T-helper 2 cell treated with Interferon-gamma antibody and Interleukin-4, amounts not matched to agents 5 μg/mL and 100 μg/mL, for 36 hours (primary cell): ENCODE data around the gene HSPA12A.

Source experiments
- DNase-seq: peaks from one replicate; pipeline ENCODE4 v3.0.0; 2021; ENCODE audit warnings: low spot score
- H3K27ac Mint-ChIP-seq: one replicate; pipeline ENCODE4 v1.8.0; 2021; ENCODE audit warnings: mild to moderate bottlenecking, mixed read lengths
- H3K27me3 Mint-ChIP-seq: one replicate; pipeline ENCODE4 v1.8.0; 2021; ENCODE audit warnings: low read depth, mixed read lengths
- H3K36me3 Mint-ChIP-seq: one replicate; pipeline ENCODE4 v1.8.0; 2021; ENCODE audit warnings: low read depth, mixed read lengths
- H3K4me1 Mint-ChIP-seq: one replicate; pipeline ENCODE4 v1.8.0; 2021; ENCODE audit warnings: low read depth, mixed read lengths
- H3K4me3 Mint-ChIP-seq: one replicate; pipeline ENCODE4 v1.8.0; 2022; ENCODE audit warnings: mild to moderate bottlenecking, moderate library complexity, mixed read lengths
- H3K9me3 Mint-ChIP-seq: one replicate; pipeline ENCODE4 v1.8.0; 2021; ENCODE audit warnings: mixed read lengths

The HSPA12A gene

GRCh38 chr10:116742367-116743265 is at the start of gene HSPA12A:
Gene HSPA12A, minus strand, starts transcription at chr10:116742566. Its CDS starts 97 bp downstream, at chr10:116742469.
- peaks cover 2% of the 10 kb centered on the region for H3K4me1 Mint-ChIP-seq
- no peaks in the 10 kb centered on the region for H3K36me3 Mint-ChIP-seq
- DNase-seq = peak; percentile 58
- no peak within 1 kb of the TSS for H3K27ac Mint-ChIP-seq
- H3K27me3 Mint-ChIP-seq = peaks cover 54% of the 10 kb centered on the region
- peak within 1 kb of the TSS; percentile 65 for H3K4me3 Mint-ChIP-seq
- H3K9me3 Mint-ChIP-seq = no peaks in the 10 kb centered on the region

DNA sequence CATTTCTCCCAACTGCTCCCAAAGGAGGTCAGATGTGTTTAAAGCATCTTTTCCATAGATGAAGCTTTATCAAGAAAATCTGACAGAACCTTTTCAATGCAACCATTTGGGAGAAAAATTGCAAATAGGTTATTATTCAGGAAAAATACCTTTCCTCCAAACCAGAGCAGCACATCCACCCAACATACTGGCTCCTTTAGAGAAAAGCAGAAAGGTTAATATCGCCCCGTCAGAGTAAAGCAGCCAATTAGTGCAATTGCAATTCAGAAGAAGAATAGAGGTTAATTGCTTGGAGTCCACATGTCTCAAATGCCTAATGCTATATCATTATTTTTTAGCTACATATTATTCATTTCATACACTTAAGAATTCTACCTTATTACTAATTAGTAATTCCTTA is 48.9 kb upstream of the HSPA12A start:
- Mint-ChIP-seq H3K27ac (no peak overlapping the region), H3K27me3 (no peaks in the 10 kb centered on the region), H3K36me3 (no peaks in the 10 kb centered on the region), H3K4me3 (no peak overlapping the region), H3K9me3 (no peaks in the 10 kb centered on the region), H3K4me1 (peaks cover 13% of the 10 kb centered on the region)
- DNase-seq = no peak

DNA sequence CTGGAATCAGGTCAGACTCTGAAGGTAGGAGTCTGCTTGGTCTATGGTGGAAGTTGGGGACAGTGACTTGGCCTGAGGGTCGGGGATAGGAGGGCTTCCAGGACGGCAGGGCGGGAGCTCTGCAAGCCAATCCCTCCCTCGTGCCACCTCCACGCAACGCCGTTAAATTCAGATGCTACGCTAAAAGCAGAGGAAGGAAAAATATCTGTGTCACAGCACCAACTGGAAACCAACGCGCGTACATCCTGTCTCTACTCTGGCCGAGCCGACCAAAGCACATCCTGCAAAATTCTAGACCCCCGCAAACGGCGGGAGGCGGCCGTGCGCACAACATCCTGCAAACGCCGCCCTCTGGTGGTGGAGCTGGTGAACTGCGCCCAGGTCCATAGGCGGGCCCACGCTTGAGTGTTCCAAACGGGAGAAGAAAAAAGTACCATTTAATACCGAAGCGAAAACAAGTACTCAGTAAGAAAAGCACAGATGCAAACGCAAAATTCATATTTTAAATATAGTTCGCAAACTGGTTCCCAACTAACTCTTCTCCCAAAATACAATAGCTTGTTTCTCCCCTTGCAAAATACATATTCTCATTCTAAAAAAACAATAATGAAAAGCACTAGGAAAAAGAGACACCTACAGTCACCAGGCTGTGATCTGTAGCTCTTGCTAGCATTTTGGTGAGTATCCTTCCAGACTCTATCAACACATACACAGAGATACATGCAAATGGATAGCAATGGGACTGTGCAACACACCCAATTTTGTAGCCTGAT is 45.7 kb upstream of the HSPA12A start:
- Mint-ChIP-seq H3K4me1 (peaks cover 13% of the 10 kb centered on the region), H3K27ac (peak overlapping the region; percentile 70), H3K4me3 (peak overlapping the region; percentile 55), H3K27me3 (no peaks in the 10 kb centered on the region), H3K36me3 (no peaks in the 10 kb centered on the region), H3K9me3 (no peaks in the 10 kb centered on the region)
- peak; percentile 70 for DNase-seq

DNA sequence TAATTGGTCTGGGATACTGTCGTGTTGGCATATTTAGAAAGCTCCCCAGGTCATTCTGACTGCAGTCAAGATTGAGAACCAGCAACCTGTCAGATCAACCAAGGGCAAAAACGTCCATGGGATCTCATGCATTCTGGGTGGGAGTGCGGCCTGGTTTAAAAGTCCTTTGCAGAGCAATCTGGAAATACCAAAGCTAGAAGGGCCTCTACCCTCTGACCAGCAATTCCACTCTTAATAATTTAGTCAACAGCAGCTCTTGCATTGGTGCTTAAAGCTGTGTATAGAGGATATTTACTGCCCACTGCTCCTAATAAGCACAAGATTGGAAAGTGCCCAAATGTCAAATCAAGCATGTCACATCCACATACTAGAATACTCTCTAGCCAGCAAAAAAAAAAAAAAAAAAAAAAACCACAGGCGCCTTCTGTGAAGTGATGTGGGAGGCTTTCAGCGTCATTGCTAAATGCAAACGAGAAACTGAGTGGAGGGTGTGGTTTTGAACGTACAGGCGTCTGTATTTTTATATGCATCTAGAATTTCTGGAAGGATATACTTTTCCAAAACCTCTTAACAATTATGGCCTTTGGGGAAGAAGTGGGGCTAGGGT is 44.8 kb upstream of the HSPA12A start:
- Mint-ChIP-seq H3K36me3 (no peaks in the 10 kb centered on the region), H3K9me3 (no peaks in the 10 kb centered on the region), H3K4me3 (peak overlapping the region; percentile 55), H3K27ac (peak overlapping the region; percentile 70), H3K4me1 (peaks cover 13% of the 10 kb centered on the region), H3K27me3 (no peaks in the 10 kb centered on the region)
- no peak for DNase-seq

DNA sequence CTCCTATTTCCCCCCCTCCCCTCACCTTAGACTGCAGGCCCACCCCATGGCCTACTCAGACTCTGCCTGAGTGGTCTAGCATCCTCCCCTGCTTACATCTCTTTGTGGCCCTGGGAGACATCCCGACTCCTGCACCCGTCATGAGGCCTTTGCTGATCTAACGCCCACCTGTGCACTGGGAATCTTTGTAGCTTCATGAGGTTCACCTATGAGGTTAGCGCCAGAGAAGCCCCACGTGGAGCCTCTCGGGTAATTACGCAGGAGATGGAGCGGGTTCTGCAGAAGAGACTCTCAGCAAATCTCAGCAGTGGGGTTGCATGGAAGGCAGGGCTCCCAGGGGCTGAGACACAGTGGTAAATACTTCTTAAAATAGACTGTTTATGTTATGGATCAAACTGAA is 43.5 kb upstream of the HSPA12A start:
- Mint-ChIP-seq H3K4me1 (peaks cover 13% of the 10 kb centered on the region), H3K36me3 (no peaks in the 10 kb centered on the region), H3K4me3 (no peak overlapping the region), H3K9me3 (no peaks in the 10 kb centered on the region), H3K27me3 (no peaks in the 10 kb centered on the region), H3K27ac (no peak overlapping the region)
- DNase-seq = no peak

- Mint-ChIP-seq H3K4me3 (no peak overlapping the region), H3K36me3 (no peaks in the 10 kb centered on the region), H3K9me3 (no peaks in the 10 kb centered on the region), H3K4me1 (peaks cover 13% of the 10 kb centered on the region), H3K27ac (peak overlapping the region; percentile 15), H3K27me3 (no peaks in the 10 kb centered on the region)
- no peak for DNase-seq
Measured at GRCh38 chr10:116785282-116785681, 42.9 kb upstream of the HSPA12A start.

GRCh38 chr10:116784651-116785050 is 42.3 kb upstream of the HSPA12A start:
- no peak overlapping the region for H3K4me3 Mint-ChIP-seq
- H3K9me3 Mint-ChIP-seq = no peaks in the 10 kb centered on the region
- no peak overlapping the region for H3K27ac Mint-ChIP-seq
- H3K27me3 Mint-ChIP-seq = no peaks in the 10 kb centered on the region
- H3K4me1 Mint-ChIP-seq = peaks cover 13% of the 10 kb centered on the region
- no peak for DNase-seq
- H3K36me3 Mint-ChIP-seq = no peaks in the 10 kb centered on the region

- no peak for DNase-seq
- H3K4me3 Mint-ChIP-seq = no peak overlapping the region
- H3K27ac Mint-ChIP-seq = no peak overlapping the region
- no peaks in the 10 kb centered on the region for H3K9me3 Mint-ChIP-seq
- no peaks in the 10 kb centered on the region for H3K36me3 Mint-ChIP-seq
- peaks cover 13% of the 10 kb centered on the region for H3K4me1 Mint-ChIP-seq
- H3K27me3 Mint-ChIP-seq = no peaks in the 10 kb centered on the region
Measured at GRCh38 chr10:116784035-116784434, 41.7 kb upstream of the HSPA12A start.

DNA sequence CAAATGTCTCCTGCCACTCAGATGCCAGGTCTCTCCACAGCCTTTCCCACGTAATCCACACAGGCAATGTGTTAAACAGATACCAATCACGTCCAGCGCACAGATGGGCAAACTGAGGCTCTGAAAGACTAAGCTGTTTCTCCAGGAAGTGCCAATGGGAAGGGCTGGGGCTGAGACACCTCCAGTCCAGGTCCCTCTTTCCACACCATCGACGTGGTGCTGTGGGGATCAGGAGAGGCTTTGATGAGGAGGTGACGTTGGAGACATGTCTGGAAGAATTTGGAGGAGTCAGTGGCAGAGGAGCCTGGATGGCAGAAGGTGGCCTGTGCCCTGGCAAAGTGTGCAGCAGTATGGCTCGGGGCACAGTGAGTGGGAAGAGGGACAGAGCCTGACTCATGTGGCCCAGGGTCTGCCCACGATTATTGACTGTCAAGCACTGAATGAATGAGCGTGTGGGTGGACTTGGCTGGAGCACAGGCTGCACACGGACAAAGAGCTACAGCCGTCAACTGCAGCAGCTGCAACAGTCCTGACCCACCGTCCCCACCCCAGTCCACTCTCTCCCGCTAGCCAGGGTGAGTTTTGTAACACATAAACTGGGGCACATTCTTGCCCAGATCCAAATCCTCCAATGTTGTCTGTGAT is 40.8 kb upstream of the HSPA12A start:
- Mint-ChIP-seq H3K27ac (no peak overlapping the region), H3K36me3 (no peaks in the 10 kb centered on the region), H3K4me1 (peaks cover 11% of the 10 kb centered on the region)

GRCh38 chr10:116781370-116781884 is 39.1 kb upstream of the HSPA12A start:
- H3K9me3 Mint-ChIP-seq = no peaks in the 10 kb centered on the region
- H3K27ac Mint-ChIP-seq = no peak overlapping the region
- H3K27me3 Mint-ChIP-seq = no peaks in the 10 kb centered on the region
- H3K4me1 Mint-ChIP-seq = no peaks in the 10 kb centered on the region
- no peak for DNase-seq
- H3K36me3 Mint-ChIP-seq = no peaks in the 10 kb centered on the region
- no peak overlapping the region for H3K4me3 Mint-ChIP-seq

More for the DNA sequence above, 40.8 kb upstream of the HSPA12A start:
- no peak overlapping the region for H3K4me3 Mint-ChIP-seq
- peak; percentile 14 for DNase-seq
- no peaks in the 10 kb centered on the region for H3K27me3 Mint-ChIP-seq
- no peaks in the 10 kb centered on the region for H3K9me3 Mint-ChIP-seq

- DNase-seq = no peak
- Mint-ChIP-seq H3K4me1 (no peaks in the 10 kb centered on the region), H3K4me3 (no peak overlapping the region), H3K9me3 (no peaks in the 10 kb centered on the region), H3K36me3 (no peaks in the 10 kb centered on the region), H3K27ac (no peak overlapping the region), H3K27me3 (no peaks in the 10 kb centered on the region)
Measured at GRCh38 chr10:116780691-116781205, 38.4 kb upstream of the HSPA12A start.

DNA sequence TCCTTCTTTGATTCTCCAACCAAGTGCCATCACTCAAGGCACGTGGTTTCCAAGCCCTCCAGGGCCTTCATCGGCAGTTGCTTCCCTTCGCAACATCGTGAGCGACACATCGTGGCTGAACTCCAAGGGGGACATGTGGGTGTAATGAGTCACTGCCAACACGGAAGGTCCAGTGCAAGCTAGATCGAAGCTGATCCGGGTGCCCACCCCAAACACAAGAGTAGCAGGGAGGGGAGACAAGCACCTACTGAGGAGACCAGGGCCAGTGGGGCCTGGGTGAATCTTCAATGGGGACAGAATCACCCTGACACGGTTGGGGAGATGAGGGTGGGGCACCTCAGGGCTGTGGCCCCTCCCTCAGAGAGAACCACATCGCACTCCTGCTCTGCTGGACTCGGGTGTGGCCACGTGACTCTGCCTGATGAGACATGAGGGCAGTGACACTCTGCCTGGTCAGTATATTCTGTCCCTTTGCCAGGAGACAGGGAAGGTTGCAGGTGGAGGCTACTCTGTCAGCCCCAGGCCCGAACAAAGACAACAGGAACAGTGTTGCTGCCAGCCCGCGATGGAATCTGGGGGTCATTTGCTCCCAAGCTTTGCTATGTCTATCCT is 36.8 kb upstream of the HSPA12A start:
- no peaks in the 10 kb centered on the region for H3K27me3 Mint-ChIP-seq
- no peak overlapping the region for H3K27ac Mint-ChIP-seq
- no peaks in the 10 kb centered on the region for H3K4me1 Mint-ChIP-seq
- H3K9me3 Mint-ChIP-seq = no peaks in the 10 kb centered on the region
- H3K4me3 Mint-ChIP-seq = no peak overlapping the region
- no peak for DNase-seq
- H3K36me3 Mint-ChIP-seq = no peaks in the 10 kb centered on the region

DNA sequence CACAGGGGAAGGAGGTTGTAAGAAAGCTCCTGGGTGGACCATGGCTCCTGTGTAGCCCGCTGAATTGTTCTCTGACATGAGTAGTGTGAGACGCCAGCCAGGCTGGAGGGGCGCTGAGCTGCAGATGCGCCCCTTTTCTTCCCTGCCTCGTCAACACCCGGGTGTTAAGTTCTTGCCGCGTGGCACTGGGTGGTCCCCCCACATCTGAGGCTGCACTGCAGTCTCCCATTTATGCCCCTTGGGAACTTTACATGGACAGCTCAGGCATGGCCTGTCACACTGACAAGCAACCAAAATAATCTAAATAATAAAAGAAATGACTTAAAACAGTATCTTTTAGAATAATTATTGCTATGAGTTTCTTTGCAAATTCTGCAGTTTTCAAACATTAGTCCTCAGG is 34.6 kb upstream of the HSPA12A start:
- Mint-ChIP-seq H3K36me3 (no peaks in the 10 kb centered on the region), H3K4me3 (no peak overlapping the region), H3K9me3 (no peaks in the 10 kb centered on the region), H3K27ac (no peak overlapping the region), H3K27me3 (no peaks in the 10 kb centered on the region), H3K4me1 (no peaks in the 10 kb centered on the region)
- DNase-seq = no peak
